H9 (cell line): ENCODE measurements around the gene CCDC69. TPM values are rescaled to one million over a fixed set of nuclear protein-coding genes. Genes with fewer than 3 reads are reported as not detected.

Experiments used
- DNase-seq: peaks from one replicate; pipeline ENCODE4 v3.0.0-alpha.2; 2017
- H2AFZ ChIP-seq: one replicate; pipeline ENCODE4 v1.6.1; 2013; ENCODE audit warnings: mild to moderate bottlenecking, low read length, control low read depth, moderate library complexity
- H2AK5ac ChIP-seq: 2 replicates; pipeline ENCODE4 v1.6.1; 2013; ENCODE audit warnings: low read length, control low read depth, mixed read lengths; ENCODE audit not compliant: insufficient read length
- H2BK120ac ChIP-seq: one replicate; pipeline ENCODE4 v1.6.1; 2013; ENCODE audit warnings: low read depth, mild to moderate bottlenecking, low read length, control low read depth, inconsistent platforms; ENCODE audit not compliant: poor library complexity, severe bottlenecking
- H2BK12ac ChIP-seq: 2 replicates; pipeline ENCODE4 v1.6.1; 2013; ENCODE audit warnings: low read length, control low read depth, mixed read lengths, low read depth; ENCODE audit not compliant: insufficient read length
- H2BK15ac ChIP-seq: 2 replicates; pipeline ENCODE4 v1.6.1; 2013; ENCODE audit warnings: low read depth, low read length, control low read depth
- H2BK20ac ChIP-seq: one replicate; pipeline ENCODE4 v1.6.1; 2013; ENCODE audit warnings: low read depth, mild to moderate bottlenecking, low read length, control low read depth, inconsistent platforms; ENCODE audit not compliant: poor library complexity, severe bottlenecking
- H2BK5ac ChIP-seq: 2 replicates; pipeline ENCODE4 v1.6.1; 2013; ENCODE audit warnings: low read length, control low read depth, mixed read lengths; ENCODE audit not compliant: insufficient read length
- H3K14ac ChIP-seq: 2 replicates; pipeline ENCODE4 v1.6.1; 2013; ENCODE audit warnings: low read length, control low read depth; ENCODE audit not compliant: insufficient read depth
- H3K18ac ChIP-seq: 2 replicates; pipeline ENCODE4 v1.6.1; 2013; ENCODE audit warnings: low read depth, mild to moderate bottlenecking, mixed read lengths, low read length, control low read depth; ENCODE audit not compliant: insufficient read length
- H3K23ac ChIP-seq: 2 replicates; pipeline ENCODE4 v1.6.1; 2013; ENCODE audit warnings: low read length, control low read depth, mixed read lengths, low read depth; ENCODE audit not compliant: insufficient read length
- H3K23me2 ChIP-seq: 2 replicates; pipeline ENCODE4 v1.6.1; 2013; ENCODE audit warnings: low read depth, mild to moderate bottlenecking, mixed read lengths, low read length, control low read depth; ENCODE audit not compliant: insufficient read length, poor library complexity, severe bottlenecking
- H3K27ac ChIP-seq: 2 replicates; pipeline ENCODE4 v1.5.1; 2013; ENCODE audit warnings: low read length, control low read depth, mixed read lengths, low read depth; ENCODE audit not compliant: insufficient read length
- H3K27me3 ChIP-seq: 2 replicates; pipeline ENCODE4 v1.6.1; 2013; ENCODE audit warnings: low read length, control low read depth, inconsistent platforms; ENCODE audit not compliant: insufficient read depth
- H3K4ac ChIP-seq: 2 replicates; pipeline ENCODE4 v1.6.1; 2013; ENCODE audit warnings: low read depth, mild to moderate bottlenecking, control low read depth, inconsistent platforms, low read length, moderate library complexity
- H3K4me1 ChIP-seq: 2 replicates; pipeline ENCODE4 v1.6.1; 2013; ENCODE audit warnings: low read length, control low read depth, inconsistent platforms; ENCODE audit not compliant: insufficient read depth
- H3K4me2 ChIP-seq: 2 replicates; pipeline ENCODE4 v1.6.1; 2013; ENCODE audit warnings: low read length, control low read depth, mixed read lengths; ENCODE audit not compliant: insufficient read length, insufficient read depth
- H3K56ac ChIP-seq: 2 replicates; pipeline ENCODE4 v1.6.1; 2013; ENCODE audit warnings: low read depth, mild to moderate bottlenecking, mixed read lengths, low read length, control low read depth; ENCODE audit not compliant: insufficient read length
- H3K79me1 ChIP-seq: 2 replicates; pipeline ENCODE4 v1.6.1; 2013; ENCODE audit warnings: low read depth, mild to moderate bottlenecking, moderate library complexity, low read length, control low read depth, inconsistent platforms; ENCODE audit not compliant: insufficient read depth, poor library complexity, severe bottlenecking
- H3K79me2 ChIP-seq: 2 replicates; pipeline ENCODE4 v1.6.1; 2013; ENCODE audit warnings: low read length, control low read depth, inconsistent platforms; ENCODE audit not compliant: insufficient read depth
- H3K9ac ChIP-seq: 2 replicates; pipeline ENCODE4 v1.6.1; 2013; ENCODE audit warnings: low read length, control low read depth, mixed read lengths; ENCODE audit not compliant: insufficient read length; ENCODE audit errors: extremely low read depth
- H3K9me3 ChIP-seq: one replicate; pipeline ENCODE4 v1.6.1; 2013; ENCODE audit warnings: low read depth, low read length, inconsistent platforms; ENCODE audit not compliant: control insufficient read depth
- H3T11ph ChIP-seq: one replicate; pipeline ENCODE4 v1.6.1; 2013; ENCODE audit warnings: mild to moderate bottlenecking, low read length, control low read depth, inconsistent platforms
- H4K20me1 ChIP-seq: one replicate; pipeline ENCODE4 v1.6.1; 2013; ENCODE audit not compliant: control insufficient read depth, insufficient read length, insufficient read depth
- H4K5ac ChIP-seq: 2 replicates; pipeline ENCODE4 v1.6.1; 2013; ENCODE audit warnings: low read depth, mild to moderate bottlenecking, mixed read lengths, low read length, control low read depth; ENCODE audit not compliant: insufficient read length
- H4K8ac ChIP-seq: replicated peaks from 2 replicates; pipeline ENCODE4 v1.6.1; 2013; ENCODE audit warnings: low read length, control low read depth, mixed read lengths, low read depth; ENCODE audit not compliant: insufficient read length
- H4K91ac ChIP-seq: 2 replicates; pipeline ENCODE4 v1.6.1; 2013; ENCODE audit warnings: low read depth, mild to moderate bottlenecking, moderate library complexity, mixed read lengths, low read length, control low read depth; ENCODE audit not compliant: insufficient read length
- H3K27ac Mint-ChIP-seq, 3 experiments: 2 replicates in 2 of 3; 3 replicates in 1 of 3; pipeline ENCODE4 v1.8.0; 2020 to 2021; ENCODE audit warnings: mixed read lengths in 3 of 3, mild to moderate bottlenecking in 1 of 3, moderate library complexity in 1 of 3
- H3K27me3 Mint-ChIP-seq: 2 replicates; pipeline ENCODE4 v1.8.0; 2021; ENCODE audit warnings: low read depth, mild to moderate bottlenecking, moderate library complexity, mixed read lengths
- H3K36me3 Mint-ChIP-seq, 3 experiments: 2 replicates in 2 of 3; 3 replicates in 1 of 3; pipeline ENCODE4 v1.8.0; 2020 to 2021; ENCODE audit warnings: low read depth in 3 of 3, mixed read lengths in 3 of 3; ENCODE audit not compliant: insufficient read depth in 1 of 3
- H3K4me1 Mint-ChIP-seq, 2 experiments: 2 replicates each; pipeline ENCODE4 v1.8.0; 2020; ENCODE audit warnings: mixed read lengths in 2 of 2
- H3K4me3 Mint-ChIP-seq, 2 experiments: 2 replicates in 1 of 2; 3 replicates in 1 of 2; pipeline ENCODE4 v1.8.0; 2020 to 2021; ENCODE audit warnings: mild to moderate bottlenecking in 2 of 2, mixed read lengths in 2 of 2, moderate library complexity in 1 of 2
- H3K9me3 Mint-ChIP-seq, 2 experiments: 2 replicates in 1 of 2; 3 replicates in 1 of 2; pipeline ENCODE4 v1.8.0; 2020; ENCODE audit warnings: mild to moderate bottlenecking in 2 of 2, mixed read lengths in 2 of 2, moderate library complexity in 1 of 2
- CTCF ChIP-seq: fragments of 200-600 bp; sonication (generic); conservative IDR thresholded peaks from 3 replicates; pipeline ENCODE4 v1.8.0; 2021; ENCODE audit warnings: antibody characterized with exemption, mild to moderate bottlenecking
- WGBS: extraction: QIAGEN DNeasy Blood & Tissue Kit; methylation state at CpG from one replicate; pipeline ENCODE4 v1.1.7; 2013; ENCODE audit warnings: missing lambda C conversion rate, low lambda C conversion rate, mixed read lengths; ENCODE audit not compliant: insufficient read length; ENCODE audit errors: extremely low coverage; 5-methylcytosine and 5-hydroxymethylcytosine counted together
- total RNA-seq: library from RNA; stranded (reverse); gene quantifications from 2 replicates; pipeline ENCODE4 v1.2.1, GENCODE V29; 2021

The CCDC69 gene
- total RNA-seq, 1 experiment from 2014 or later: 5.3 TPM

GRCh38 chr5:151195622-151196021, 28.3 kb downstream of the CCDC69 start:
- no peak overlapping the region for H2AFZ ChIP-seq
- H2BK15ac ChIP-seq: no peak overlapping the region
- H2BK12ac ChIP-seq: no peak overlapping the region
- no peaks in the 10 kb centered on the region for H3K36me3 Mint-ChIP-seq
- no peak overlapping the region for H3K27ac ChIP-seq
- H2BK5ac ChIP-seq: no peak overlapping the region
- H3K56ac ChIP-seq: no peak overlapping the region
- no peak overlapping the region for H2BK20ac ChIP-seq
- no peaks in the 10 kb centered on the region; a peak in 2 of 5 replicates for H3K9me3 Mint-ChIP-seq
- no CpG with 5 or more reads among the region's 5 CpGs for WGBS
- H3K9ac ChIP-seq: no peak overlapping the region
- no peaks in the 10 kb centered on the region for H3K27me3 Mint-ChIP-seq
- H3K4me3 Mint-ChIP-seq: no peak overlapping the region
- no peak overlapping the region for H3K14ac ChIP-seq
- no peak overlapping the region for H3K27ac Mint-ChIP-seq
- no peak overlapping the region for H4K8ac ChIP-seq
- peaks cover 8 to 17% of the 10 kb centered on the region in 2 experiments for H3K4me1 Mint-ChIP-seq
- H2BK120ac ChIP-seq: no peak overlapping the region
- no peak for DNase-seq
- no peaks in the 10 kb centered on the region for H3K9me3 ChIP-seq
- H3K79me1 ChIP-seq: no peaks in the 10 kb centered on the region
- H3K23me2 ChIP-seq: no peaks in the 10 kb centered on the region
- H2AK5ac ChIP-seq: no peak overlapping the region
- H4K91ac ChIP-seq: no peak overlapping the region
- H3K4me1 ChIP-seq: no peaks in the 10 kb centered on the region
- no peak overlapping the region for H3K4ac ChIP-seq
- no peak overlapping the region for H3K4me2 ChIP-seq
- no peak overlapping the region for H3K18ac ChIP-seq
- TF ChIP-seq CTCF: no peak
- no peaks in the 10 kb centered on the region for H3K79me2 ChIP-seq
- H4K20me1 ChIP-seq: no peaks in the 10 kb centered on the region
- H3K23ac ChIP-seq: no peak overlapping the region
- H3K27me3 ChIP-seq: no peaks in the 10 kb centered on the region
- no peak overlapping the region for H3T11ph ChIP-seq
- H4K5ac ChIP-seq: no peak overlapping the region
